Stimulated activated CD8-positive, alpha-beta memory T cell treated with anti-CD3 and anti-CD28 coated beads, Interleukin-7, amount 100 ng/mL, for 4 hours (primary cell): Measurements from ENCODE around the gene SMG9.
"Not testable (repeated sequence)": the region's sequence is repeated elsewhere in the genome, so short reads cannot be mapped to it uniquely, and the experiment has no call there.

Experiments used
- DNase-seq, 2 donors: peaks; one replicate each; pipeline ENCODE4 v3.0.0-alpha.2; 2020; ENCODE audit warnings: low read depth in 2 of 2

Gene SMG9

GRCh38 chr19:43780706-43781525 lies 26.2 kb upstream of the SMG9 start, which contains the start of gene KCNN4:
KCNN4 (minus strand) TSS chr19:43780973; CDS start chr19:43780861, 112 bp downstream.
- peak; percentile 48 to 69 for DNase-seq

- DNase-seq = no peak
These were observed 25.1 kb upstream of the SMG9 start for GRCh38 chr19:43779820-43780219.

- DNase-seq = no peak
These were observed 24.5 kb upstream of the SMG9 start for GRCh38 chr19:43779147-43779819.

- no peak for DNase-seq
These were observed 23.9 kb upstream of the SMG9 start for GRCh38 chr19:43778651-43779050.

- DNase-seq = no peak
These were observed 22.5 kb upstream of the SMG9 start for GRCh38 chr19:43777163-43777695.

- peak; percentile 48 to 52 for DNase-seq
These were observed 21.5 kb upstream of the SMG9 start for GRCh38 chr19:43776286-43776685.

GRCh38 chr19:43775299-43775890 lies 20.6 kb upstream of the SMG9 start:
- DNase-seq = no peak

- DNase-seq = not testable (repeated sequence)
These were observed 20.1 kb upstream of the SMG9 start for GRCh38 chr19:43774940-43775258.

- no peak for DNase-seq
These were observed 19.6 kb upstream of the SMG9 start for GRCh38 chr19:43774103-43774939.

GRCh38 chr19:43773725-43774102 lies 19.0 kb upstream of the SMG9 start:
- DNase-seq = no peak

- no peak for DNase-seq
These were observed 14.5 kb upstream of the SMG9 start for GRCh38 chr19:43769256-43769655.

- no peak for DNase-seq
These were observed 13.7 kb upstream of the SMG9 start for GRCh38 chr19:43768273-43769050.

- no peak for DNase-seq
These were observed 13.1 kb upstream of the SMG9 start for GRCh38 chr19:43767818-43768217.

GRCh38 chr19:43767316-43767715 lies 12.6 kb upstream of the SMG9 start:
- DNase-seq = no peak

GRCh38 chr19:43766755-43767043 lies 11.9 kb upstream of the SMG9 start:
- DNase-seq = no peak

- peak; percentile 62 to 72 for DNase-seq
These were observed 10.5 kb upstream of the SMG9 start for GRCh38 chr19:43765109-43765876.

GRCh38 chr19:43764684-43765083 lies 9.9 kb upstream of the SMG9 start:
- not testable (repeated sequence) for DNase-seq

GRCh38 chr19:43763473-43763939 lies 8.7 kb upstream of the SMG9 start:
- no peak for DNase-seq

- DNase-seq = no peak
These were observed 8.1 kb upstream of the SMG9 start for GRCh38 chr19:43762814-43763213.

- DNase-seq = no peak
These were observed 6.2 kb upstream of the SMG9 start for GRCh38 chr19:43760941-43761340.
